ENCODE measurements around the gene JMJD6. TPM values are rescaled to one million over a fixed set of nuclear protein-coding genes. Genes with fewer than 3 reads are reported as not detected.

JMJD6 gene
- total RNA-seq, 3 donors from 2014 or later (not counting 1 experiment from before 2014, with no cell fraction given), result 169 to 257 (median 195) TPM

GRCh38 chr17:76679239-76679638 is 47.2 kb downstream of the JMJD6 start:
- no peaks in the 10 kb centered on the region for H3K27me3 Mint-ChIP-seq (ENCODE audit: low read depth in 2 of 2)
- DNase-seq (no peak), ATAC-seq (no peak)
- H3K27ac Mint-ChIP-seq, result no peak overlapping the region
- 86% methylated on average over 1 of the region's 1 CpG for WGBS (ENCODE audit: insufficient coverage)
- Histone ChIP-seq H3K9me3 (ENCODE audit: control insufficient read depth, insufficient read depth, low read length) (no peaks in the 10 kb centered on the region), H3K27me3 (ENCODE audit: control insufficient read depth, insufficient read depth, low read length) (no peaks in the 10 kb centered on the region), H3K4me3 (ENCODE audit: low read length) (no peak overlapping the region), H3K27ac (ENCODE audit: low read length) (no peak overlapping the region), H3K4me1 (ENCODE audit: control insufficient read depth, insufficient read depth, low read length) (peaks cover 61% of the 10 kb centered on the region), H3K36me3 (ENCODE audit: control insufficient read depth, insufficient read depth, low read length) (no peaks in the 10 kb centered on the region)
- peaks cover 18 to 21% of the 10 kb centered on the region in 2 donors for H3K4me1 Mint-ChIP-seq
- no peak overlapping the region for H3K4me3 Mint-ChIP-seq
- no peak for TF ChIP-seq CTCF (IDR thresholded peaks at IDR 0.05)
- H3K9me3 Mint-ChIP-seq, result no peaks in the 10 kb centered on the region
- no peaks in the 10 kb centered on the region for H3K36me3 Mint-ChIP-seq
- intact Hi-C loops (cut with micrococcal nuclease), result no loop called here

GRCh38 chr17:76678330-76678729 is 48.1 kb downstream of the JMJD6 start:
- no peak overlapping the region for H3K27ac Mint-ChIP-seq
- DNase-seq, result peak; percentile 46 to 70
- intact Hi-C loops (cut with micrococcal nuclease), result no loop called here
- no peak overlapping the region for H3K4me3 Mint-ChIP-seq
- H3K27me3 Mint-ChIP-seq (ENCODE audit: low read depth in 2 of 2), result no peaks in the 10 kb centered on the region
- Histone ChIP-seq H3K4me3 (ENCODE audit: low read length) (no peak overlapping the region), H3K36me3 (ENCODE audit: control insufficient read depth, insufficient read depth, low read length) (no peaks in the 10 kb centered on the region), H3K27ac (ENCODE audit: low read length) (peak overlapping the region; percentile 50), H3K4me1 (ENCODE audit: control insufficient read depth, insufficient read depth, low read length) (peaks cover 57% of the 10 kb centered on the region), H3K9me3 (ENCODE audit: control insufficient read depth, insufficient read depth, low read length) (no peaks in the 10 kb centered on the region), H3K27me3 (ENCODE audit: control insufficient read depth, insufficient read depth, low read length) (no peaks in the 10 kb centered on the region)
- H3K9me3 Mint-ChIP-seq, result no peaks in the 10 kb centered on the region
- 16% methylated on average over 12 of the region's 12 CpGs for WGBS (ENCODE audit: insufficient coverage)
- peak; percentile 74 to 85 (median 78) for ATAC-seq
- peaks cover 18 to 21% of the 10 kb centered on the region in 2 donors for H3K4me1 Mint-ChIP-seq
- no peaks in the 10 kb centered on the region for H3K36me3 Mint-ChIP-seq
- TF ChIP-seq CTCF (IDR thresholded peaks at IDR 0.05), result no peak

- H3K4me1 ChIP-seq (ENCODE audit: control insufficient read depth, insufficient read depth, low read length), result peaks cover 53% of the 10 kb centered on the region
- H3K9me3 ChIP-seq (ENCODE audit: control insufficient read depth, insufficient read depth, low read length), result no peaks in the 10 kb centered on the region
- peak overlapping the region; percentile 50 for H3K27ac ChIP-seq (ENCODE audit: low read length)
- DNase-seq (no peak), ATAC-seq (no peak)
- H3K27me3 Mint-ChIP-seq (ENCODE audit: low read depth in 2 of 2), result no peaks in the 10 kb centered on the region
- no peaks in the 10 kb centered on the region for H3K36me3 ChIP-seq (ENCODE audit: control insufficient read depth, insufficient read depth, low read length)
- no peak overlapping the region for H3K27ac Mint-ChIP-seq
- intact Hi-C loops (cut with micrococcal nuclease), result no loop called here
- no peak overlapping the region for H3K4me3 Mint-ChIP-seq
- no peaks in the 10 kb centered on the region for H3K9me3 Mint-ChIP-seq
- no peaks in the 10 kb centered on the region for H3K36me3 Mint-ChIP-seq
- no peaks in the 10 kb centered on the region for H3K27me3 ChIP-seq (ENCODE audit: control insufficient read depth, insufficient read depth, low read length)
- no peak for TF ChIP-seq CTCF (IDR thresholded peaks at IDR 0.05)
- peaks cover 19 to 22% of the 10 kb centered on the region in 2 donors for H3K4me1 Mint-ChIP-seq
- WGBS (ENCODE audit: insufficient coverage), result 96% methylated on average over 16 of the region's 16 CpGs
- no peak overlapping the region for H3K4me3 ChIP-seq (ENCODE audit: low read length)
Measured at GRCh38 chr17:76677406-76677805, 49.0 kb downstream of the JMJD6 start.

- Histone ChIP-seq H3K36me3 (ENCODE audit: control insufficient read depth, insufficient read depth, low read length) (no peaks in the 10 kb centered on the region), H3K4me1 (ENCODE audit: control insufficient read depth, insufficient read depth, low read length) (peaks cover 47% of the 10 kb centered on the region), H3K9me3 (ENCODE audit: control insufficient read depth, insufficient read depth, low read length) (no peaks in the 10 kb centered on the region), H3K27ac (ENCODE audit: low read length) (no peak overlapping the region), H3K27me3 (ENCODE audit: control insufficient read depth, insufficient read depth, low read length) (no peaks in the 10 kb centered on the region), H3K4me3 (ENCODE audit: low read length) (no peak overlapping the region)
- H3K4me1 Mint-ChIP-seq, result peaks cover 19 to 22% of the 10 kb centered on the region in 2 donors
- no peak overlapping the region for H3K4me3 Mint-ChIP-seq
- no peak for ATAC-seq
- intact Hi-C loops (cut with micrococcal nuclease), result no loop called here
- H3K27ac Mint-ChIP-seq, result no peak overlapping the region
- DNase-seq, result no peak
- no peak for TF ChIP-seq CTCF (IDR thresholded peaks at IDR 0.05)
- H3K9me3 Mint-ChIP-seq, result no peaks in the 10 kb centered on the region
- H3K27me3 Mint-ChIP-seq (ENCODE audit: low read depth in 2 of 2), result no peaks in the 10 kb centered on the region
- H3K36me3 Mint-ChIP-seq, result no peaks in the 10 kb centered on the region
- 92% methylated on average over 6 of the region's 6 CpGs for WGBS (ENCODE audit: insufficient coverage)
Measured at GRCh38 chr17:76676629-76677028, 49.8 kb downstream of the JMJD6 start.

Data from natural killer cell (primary cell).